SKM-1 treated with dmso at 0.1 percent for 144 hours (cell line): ENCODE results near the gene DRAXIN.

Experiments used
- DNase-seq: peaks from one replicate; lab custom pipeline; 2025; ENCODE audit not compliant: unreplicated experiment; lab: John Stamatoyannopoulos, UW

Gene DRAXIN

DNA sequence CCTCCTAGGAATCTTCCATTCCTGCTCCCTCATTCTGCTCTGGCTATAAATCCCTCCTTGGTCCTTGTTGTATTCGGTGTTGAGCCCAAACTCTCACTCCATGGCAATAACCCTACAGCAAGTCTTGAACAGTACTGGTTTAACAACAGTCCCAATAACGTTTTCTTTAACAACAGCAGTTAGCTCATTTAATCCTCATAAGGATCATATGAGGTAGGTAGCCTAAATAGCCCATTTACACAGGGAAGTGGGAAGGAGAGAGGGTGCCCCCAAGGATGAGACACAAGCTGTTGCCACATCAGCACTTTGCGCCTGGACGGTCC lies 44.0 kb downstream of the DRAXIN start:
- no peak for DNase-seq

DNA sequence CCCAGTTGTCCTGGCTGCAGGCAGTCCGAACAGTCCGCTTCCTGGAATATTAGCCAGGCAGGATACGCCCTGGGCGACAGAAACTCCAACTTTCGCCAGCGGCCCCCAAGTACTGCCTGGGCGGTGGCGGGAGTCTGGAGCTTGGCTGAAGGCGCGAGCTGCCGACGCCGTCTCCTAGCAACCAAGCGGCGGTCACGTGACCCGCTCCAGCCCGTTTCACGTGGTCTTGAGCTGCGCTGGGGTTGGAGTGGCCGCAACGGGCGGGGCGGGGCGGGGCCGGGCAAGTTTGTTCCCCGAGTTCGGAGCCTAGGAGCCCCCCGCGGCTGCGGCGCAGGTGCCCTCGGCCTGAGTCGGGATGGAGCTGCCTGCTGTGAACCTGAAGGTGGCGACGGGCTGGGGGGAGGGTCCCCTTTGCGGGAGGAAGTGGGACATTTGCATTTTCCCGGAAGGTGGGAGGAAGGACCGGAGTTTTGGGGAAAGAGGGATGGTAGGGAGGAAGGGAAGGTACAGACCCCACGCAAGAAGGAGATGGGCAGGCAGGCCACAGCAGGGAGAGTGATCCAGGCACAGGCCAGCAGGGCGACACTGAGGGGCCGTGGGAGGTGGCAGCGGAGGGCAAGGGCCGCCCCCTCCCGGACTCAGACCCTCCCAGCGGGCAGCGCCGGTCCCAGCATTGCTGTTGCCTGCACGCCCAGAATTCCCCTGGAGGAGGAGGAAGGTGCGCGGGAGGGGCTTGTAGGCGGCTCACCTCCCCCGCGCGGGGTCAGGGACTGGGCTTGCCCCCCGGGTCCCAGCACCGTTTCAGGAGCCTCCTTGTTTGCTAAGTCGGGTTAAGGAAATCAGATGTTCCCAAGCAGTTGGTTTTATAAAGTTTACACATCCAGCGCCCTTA lies 44.6 kb downstream of the DRAXIN start, which contains the start of gene AGTRAP:
AGTRAP (plus strand) TSS at position 283 of the 892 bp plus-strand sequence; CDS start at position 356, 73 bp downstream.
- peak; percentile 88 for DNase-seq

DNA sequence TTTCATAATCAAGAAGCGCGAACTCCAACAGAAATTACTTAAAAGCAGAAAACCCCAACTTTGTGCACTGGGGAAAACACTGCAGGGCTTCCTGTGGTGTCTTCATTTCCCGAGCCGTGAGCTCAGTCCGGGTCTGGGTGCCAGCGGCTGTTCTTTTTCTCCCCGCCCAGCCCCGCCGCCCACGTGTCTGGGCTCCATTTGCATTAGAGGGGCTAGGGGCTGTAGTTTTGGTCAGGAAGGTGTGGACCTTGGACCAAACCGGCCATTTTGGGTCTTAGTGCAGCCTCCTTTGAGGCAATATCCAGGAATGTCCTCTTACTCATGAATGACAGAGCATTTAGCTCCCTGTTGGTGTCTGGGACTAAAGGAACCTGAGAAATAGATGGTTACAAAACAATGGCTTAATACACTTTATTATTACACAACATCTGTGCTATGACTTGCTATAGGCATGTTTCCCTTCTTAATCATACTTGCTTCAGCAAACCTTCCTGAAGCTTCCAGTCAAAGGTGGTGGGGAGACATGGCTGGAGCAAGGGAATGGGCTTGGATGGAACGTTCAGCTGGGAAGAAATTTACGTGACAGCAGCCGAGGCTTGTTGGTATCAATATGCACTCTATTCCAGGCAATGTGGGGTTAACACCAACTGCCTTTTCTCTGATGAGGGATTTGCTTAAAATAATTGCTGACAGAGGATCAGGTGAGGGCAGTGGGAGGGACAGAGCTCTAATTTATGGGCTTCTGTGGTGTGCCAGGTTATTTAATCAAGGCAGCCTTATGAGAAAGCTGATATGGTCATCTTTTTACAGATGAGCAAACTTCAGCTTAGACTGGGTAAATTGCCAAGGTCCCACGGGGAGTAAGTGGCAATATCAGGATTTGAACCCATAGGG lies 45.5 kb downstream of the DRAXIN start:
- DNase-seq, result peak; percentile 91

DNA sequence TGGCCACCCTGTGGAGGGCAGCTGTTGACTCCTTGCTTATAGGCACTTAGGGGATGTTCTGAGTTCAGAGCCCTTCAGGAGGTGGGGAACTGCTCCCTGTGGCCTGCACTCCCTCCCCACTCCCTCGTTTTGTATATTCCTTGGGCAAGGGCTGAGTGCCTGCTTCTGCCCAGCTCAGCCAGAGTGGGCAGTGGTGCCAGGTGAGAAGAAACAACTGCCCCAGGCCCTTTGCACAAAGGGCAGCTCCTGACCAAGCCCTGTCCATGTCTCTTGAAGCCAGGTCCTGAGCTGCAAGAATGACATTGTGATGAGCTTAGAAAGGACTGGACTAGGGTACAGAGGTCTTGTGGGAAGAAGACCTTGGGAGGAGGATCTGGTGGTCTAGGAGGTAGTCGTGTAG lies 46.6 kb downstream of the DRAXIN start:
- DNase-seq, result no peak

DNA sequence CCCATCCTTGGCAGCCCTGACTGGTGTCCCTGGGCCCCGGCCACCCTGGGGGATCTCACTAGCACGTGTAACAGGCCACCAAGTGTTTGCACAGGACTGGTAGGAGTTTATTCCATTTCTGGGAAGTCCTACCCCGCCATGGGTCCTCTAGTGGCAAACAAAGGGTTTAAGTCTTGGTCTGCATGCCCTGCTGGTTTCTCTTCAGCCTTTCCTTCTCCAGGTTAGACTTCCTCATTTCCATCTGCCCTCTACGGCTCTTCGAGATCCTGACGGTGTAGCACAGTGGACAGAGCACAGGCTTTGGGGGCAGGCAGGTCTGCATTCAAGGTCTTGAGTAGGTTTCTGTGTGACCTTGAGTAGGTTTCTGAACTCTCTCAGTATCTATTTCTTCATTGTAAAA lies 47.3 kb downstream of the DRAXIN start:
- peak; percentile 70 for DNase-seq

DNA sequence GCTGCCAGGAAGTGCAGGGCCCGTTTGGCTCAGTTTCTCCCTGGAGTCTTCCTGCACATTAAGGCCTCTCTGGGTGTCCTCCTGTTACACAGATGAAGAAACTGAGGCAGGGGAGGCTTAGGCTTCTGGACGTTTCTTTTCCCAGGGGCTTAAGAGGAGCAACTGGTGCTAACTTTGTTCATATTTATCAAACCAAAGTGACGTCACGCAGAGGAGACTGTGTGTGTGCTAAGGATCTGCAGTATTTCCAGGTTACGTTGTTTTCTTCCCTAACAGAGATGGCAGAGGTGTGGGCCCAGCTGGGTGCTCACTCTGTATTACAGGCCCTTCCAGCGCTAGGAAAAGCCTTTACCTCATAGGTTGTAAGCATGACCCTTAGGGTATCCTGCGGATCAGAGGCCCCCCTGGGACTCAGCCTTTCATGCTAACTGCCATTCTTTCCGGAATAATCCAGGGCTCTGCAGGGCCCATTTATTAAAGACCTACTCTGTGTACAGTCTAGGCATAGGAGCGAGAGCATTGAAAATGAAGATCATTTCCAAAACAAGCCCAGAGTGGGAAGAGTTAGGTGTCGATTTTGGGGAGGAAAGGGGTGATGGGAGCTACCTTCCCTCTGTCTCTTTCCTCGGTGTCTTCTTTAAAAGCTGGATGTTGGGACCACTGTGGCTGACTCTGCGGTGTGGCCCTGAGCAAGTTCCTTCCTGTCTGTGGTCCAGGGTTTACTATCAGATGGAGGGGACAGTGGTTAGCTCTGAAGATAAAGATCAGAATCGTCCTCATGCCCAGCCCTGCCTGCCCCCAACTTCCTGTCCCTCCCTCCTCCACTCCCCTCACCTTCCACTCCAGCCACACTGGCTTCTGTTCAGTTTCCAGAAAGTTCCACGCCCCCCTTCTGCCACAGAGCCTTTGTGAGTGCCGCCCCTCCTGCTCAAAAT lies 49.0 kb downstream of the DRAXIN start:
- DNase-seq, result peak; percentile 82

DNA sequence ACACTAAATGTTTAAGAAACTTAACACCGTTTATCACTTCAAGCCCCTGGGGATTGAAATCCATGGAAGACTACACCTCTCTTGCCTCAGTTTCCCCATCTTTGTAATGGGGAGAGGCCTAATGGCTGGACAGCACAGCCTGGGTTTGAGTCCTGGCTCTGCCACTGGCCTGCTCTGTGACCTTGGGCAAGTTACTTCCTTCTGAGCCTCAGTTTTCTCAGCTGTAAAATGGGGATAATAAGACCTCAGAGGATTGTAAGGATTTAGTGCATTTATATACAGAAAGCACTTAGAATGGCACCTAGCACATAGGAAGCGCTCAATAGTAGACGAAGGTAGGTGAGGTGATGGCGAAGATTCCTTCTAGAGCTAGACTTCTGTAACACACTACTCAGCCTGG lies 50.0 kb downstream of the DRAXIN start:
- DNase-seq, result no peak

DNA sequence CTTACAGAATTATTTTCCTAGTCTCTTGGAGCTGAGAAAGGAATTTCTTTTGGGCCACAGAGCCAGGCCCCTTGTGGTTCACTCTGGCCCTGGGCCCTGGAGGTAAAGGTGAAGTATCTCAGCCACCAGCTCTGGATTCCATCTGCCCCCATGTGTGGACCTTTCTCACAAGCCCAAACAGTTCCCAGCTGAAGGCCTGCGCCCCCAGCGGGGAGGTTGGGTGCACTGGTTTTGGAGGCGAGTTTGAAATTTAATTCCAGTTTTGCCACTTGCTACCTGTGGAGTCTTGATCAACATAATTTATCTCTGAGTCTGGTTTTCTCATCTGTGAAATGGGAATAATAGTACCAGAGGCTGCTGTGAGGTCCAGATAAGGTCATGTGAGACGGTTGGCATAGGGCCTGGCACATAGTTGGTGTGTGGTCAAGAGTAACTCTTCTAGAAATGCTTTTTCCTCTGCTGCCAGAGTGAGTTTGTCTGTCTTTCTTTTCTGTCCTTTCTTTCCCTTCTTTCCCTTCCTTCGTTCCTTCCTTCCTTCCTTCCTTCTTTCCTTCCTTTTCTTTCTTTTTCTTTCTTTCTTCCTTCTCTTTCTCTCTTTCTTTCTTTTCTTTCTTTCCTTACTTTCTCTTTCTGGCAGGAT lies 50.5 kb downstream of the DRAXIN start:
- no peak for DNase-seq

DNA sequence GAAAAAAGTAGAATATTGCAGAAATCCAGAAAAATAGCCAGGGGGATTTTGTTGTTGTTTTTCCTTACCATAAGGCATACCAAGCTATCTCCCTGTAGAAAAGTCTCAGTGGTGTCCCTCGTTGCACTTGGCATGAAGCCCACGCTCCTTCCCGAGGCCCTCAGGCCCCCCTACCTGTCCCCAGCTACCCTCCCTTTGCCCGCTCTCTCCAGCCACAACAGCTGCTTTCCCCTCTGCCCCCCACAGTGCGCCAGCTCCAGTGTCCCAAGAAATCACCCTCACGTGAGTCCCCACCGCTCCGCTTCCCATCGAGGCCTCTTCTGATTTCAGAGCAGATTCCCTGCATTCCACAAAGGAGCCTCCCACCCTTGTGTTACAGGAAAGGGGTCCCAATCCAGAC lies 52.8 kb downstream of the DRAXIN start:
- no peak for DNase-seq

DNA sequence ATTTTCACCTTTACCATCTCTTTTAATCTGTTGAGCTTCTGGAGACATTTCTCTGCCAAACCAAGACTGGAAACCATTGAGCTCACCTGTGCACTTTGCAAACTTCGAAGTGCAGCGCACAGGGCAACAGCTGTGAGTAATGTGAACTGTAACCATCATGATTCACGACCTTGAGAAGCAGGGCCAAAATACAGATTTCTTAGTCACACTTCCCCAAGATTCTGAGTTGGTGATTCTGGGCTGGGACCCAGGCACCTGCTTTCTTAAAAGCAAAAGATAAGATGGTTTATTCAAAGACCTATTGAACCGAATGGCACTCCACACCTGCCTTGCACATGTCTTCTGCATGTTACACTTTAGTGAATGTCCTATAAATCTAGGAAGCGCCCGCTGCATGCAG lies 54.6 kb downstream of the DRAXIN start:
- no peak for DNase-seq

DNA sequence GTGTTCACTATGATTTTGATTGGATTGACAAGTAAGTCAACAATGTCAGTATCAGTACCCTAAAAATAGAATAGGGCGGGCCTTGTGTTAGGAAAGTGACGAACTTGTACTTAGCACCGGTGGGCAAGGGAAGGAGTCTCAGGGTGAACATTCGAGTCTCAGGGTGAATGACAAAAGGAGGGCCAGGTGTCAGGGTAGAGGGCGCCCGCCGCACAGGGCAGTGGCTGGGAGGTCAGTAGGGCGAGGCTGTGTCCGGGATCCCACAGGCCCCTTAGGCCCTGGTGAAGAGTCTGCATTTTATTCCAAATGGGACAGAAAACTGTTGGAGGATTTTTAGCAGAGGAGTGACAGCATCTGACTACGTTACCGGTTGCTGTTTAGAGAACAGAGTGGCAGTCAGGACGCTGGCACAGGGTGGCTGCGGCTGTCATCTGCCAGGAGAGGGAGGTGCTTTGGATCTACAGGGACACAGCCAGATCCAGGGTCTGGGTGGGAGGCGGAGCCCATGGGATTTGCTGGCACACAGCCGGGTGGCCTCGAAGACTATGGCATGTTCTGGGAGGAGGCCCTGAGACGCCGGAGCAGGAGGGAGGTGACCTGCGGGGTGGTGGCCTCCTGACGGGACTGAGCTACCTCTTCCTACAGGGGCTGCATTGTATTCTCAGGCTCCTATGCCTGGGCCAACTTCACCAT lies 55.4 kb downstream of the DRAXIN start:
- DNase-seq, result no peak

DNA sequence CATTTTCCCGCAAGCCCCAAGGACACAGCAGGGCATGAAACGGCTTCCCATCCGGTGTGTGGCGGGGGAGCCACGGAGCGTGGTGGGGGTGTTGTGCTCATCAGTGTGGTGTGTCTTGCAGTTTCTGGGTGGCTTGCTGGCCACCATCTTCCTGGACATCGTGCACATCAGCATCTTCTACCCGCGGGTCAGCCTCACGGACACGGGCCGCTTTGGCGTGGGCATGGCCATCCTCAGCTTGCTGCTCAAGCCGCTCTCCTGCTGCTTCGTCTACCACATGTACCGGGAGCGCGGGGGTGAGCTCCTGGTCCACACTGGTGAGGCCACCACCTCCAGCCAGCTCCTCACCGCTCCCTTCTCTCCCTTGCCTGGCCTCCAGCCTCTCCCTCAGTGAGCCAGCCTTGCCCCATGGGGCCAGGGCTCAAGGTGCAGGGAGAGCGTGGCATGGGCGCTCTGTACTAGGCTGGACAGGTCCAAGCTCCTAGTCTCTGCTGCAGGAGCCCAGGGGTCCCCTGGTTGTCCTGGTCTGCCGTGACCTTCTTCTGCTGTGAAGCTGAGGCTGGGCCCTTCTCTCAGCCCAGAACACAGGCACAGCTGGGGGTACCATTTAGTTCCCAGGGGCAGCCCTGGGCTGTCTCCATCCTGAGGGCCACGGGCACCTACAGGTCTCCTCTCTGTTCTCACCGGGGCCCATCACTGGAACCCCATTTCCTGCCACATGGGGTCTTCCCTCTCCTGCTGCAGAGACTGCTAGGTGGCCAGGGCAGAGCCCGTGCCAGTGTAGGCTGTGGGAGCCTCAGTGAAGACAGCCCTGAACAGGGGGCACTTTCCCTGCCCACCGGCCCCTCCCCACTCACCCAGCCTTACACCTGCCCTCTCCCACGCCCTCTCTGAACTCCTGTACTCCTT lies 57.0 kb downstream of the DRAXIN start:
- DNase-seq, result no peak

DNA sequence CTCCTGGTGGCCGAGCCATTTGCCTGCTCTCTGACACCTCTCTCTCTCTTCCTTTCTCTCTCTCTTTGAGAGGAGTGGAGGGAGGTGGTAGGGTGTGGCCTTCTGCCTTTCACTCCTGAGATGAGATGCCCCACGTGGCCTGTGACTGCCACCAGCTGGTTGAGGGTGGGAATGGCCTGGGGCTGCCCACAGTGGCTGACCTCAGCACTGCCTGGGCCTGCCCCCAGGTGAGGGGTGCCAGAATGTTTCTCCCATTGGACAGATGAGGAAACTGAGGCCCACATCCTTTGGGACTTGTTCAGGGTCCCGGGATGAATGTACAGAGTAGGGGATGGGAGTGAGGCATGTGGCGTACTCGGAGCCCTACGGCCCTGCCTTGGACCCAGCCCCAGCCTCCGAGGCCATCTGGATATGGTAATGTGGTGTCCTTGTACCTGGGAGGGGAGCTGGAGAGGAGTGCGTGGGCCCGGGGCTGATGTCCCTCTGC lies 57.7 kb downstream of the DRAXIN start:
- peak; percentile 42 for DNase-seq

DNA sequence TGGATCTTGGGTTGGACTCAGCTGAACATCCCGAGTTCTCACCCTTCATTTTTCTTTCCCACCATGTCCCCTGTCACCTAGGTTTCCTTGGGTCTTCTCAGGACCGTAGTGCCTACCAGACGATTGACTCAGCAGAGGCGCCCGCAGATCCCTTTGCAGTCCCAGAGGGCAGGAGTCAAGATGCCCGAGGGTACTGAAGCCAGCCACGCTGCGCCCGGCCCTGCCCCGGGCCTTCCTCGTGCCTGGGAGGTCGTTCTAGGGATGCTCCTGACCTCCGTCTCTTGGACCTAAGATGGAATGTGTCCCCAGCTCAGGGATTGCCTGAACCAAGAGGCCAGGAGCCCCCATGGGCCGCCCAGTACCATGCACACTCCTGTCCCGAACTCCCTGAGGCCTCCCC lies 58.5 kb downstream of the DRAXIN start:
- no peak for DNase-seq

DNA sequence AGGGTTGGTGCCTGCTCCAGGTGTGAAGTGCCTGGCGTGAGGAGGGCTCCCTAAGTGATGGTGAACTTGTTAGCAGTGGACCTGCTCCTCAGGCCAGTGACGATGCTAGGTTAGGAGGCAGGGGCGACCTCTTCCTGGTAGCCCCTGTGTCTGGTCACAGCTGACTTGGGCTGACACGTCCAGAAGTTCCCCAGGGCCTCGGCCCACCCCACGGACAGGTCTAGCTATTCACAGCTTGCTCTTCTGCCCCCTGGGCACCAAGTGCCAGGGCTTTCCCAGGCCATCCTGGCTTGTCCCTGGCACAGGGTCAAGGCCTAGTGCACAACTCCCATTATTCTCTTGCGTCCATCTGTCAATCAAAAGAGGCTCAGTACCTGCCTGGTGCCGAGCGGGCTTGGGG lies 59.6 kb downstream of the DRAXIN start:
- no peak for DNase-seq

DNA sequence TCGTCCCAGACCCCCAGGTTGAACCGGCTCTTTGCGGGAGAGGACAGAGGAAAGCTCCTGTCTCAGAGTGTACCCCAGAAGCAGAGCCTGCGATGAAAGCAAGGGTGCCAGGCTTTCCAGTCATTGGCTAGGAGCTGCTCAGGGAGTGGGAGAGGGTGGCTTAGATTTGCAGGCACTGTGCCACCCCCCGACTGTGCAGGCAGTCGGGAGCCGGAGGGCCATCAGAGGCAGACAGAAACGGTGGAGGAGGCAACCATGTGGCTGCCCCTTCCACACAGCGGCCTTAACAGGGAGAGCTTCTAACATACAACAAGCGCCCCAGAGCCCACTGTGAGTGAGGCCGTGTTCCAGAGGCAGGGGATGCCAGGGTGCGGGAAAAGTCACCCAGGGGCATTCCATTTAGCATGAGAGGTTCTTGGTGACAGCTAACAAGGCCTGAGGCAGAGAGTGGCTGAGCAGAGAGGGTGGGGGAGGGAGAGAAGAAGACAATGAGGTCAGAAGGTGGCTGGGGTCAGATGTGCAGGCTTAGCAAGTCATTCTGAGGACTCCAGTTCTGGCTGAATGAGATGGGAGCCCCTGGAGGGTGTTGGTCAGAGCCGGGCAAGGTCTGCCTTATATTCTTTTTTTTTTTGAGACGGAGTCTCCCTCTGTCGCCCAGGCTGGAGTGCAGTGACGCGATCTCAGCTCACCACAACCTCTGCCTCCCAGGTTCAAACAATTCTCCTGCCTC lies 61.0 kb downstream of the DRAXIN start:
- no peak for DNase-seq

DNA sequence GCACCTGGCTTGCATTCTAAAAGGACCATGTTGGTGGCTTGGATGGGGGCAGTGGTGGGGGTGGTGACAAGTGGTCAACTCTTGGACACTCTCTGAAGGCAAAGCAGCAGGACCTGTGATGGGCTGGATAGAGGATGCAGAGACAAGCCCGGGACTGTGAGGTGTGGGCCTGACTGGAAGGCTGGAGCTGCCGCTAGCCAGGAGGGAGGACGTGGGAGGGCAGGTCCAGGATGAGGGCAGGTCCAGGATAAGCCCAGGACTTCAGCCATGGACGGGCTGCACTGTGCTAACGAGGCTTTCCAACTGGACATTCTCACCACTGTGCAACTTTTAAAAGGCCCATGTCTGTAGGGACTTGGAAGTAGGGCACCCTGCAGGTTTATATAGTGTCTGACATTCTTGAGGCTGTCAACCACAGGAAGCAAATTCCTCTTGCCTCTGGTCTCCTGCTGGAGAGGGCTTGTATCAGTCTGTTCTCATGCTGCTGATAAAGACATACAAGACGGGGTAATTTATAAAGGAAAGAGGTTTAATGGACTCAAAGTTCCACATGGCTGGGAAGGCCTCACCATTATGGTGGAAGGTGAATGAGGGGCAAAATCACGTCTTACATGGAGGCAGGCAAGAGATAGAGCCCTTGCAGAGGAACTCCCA lies 62.2 kb downstream of the DRAXIN start:
- no peak for DNase-seq

DNA sequence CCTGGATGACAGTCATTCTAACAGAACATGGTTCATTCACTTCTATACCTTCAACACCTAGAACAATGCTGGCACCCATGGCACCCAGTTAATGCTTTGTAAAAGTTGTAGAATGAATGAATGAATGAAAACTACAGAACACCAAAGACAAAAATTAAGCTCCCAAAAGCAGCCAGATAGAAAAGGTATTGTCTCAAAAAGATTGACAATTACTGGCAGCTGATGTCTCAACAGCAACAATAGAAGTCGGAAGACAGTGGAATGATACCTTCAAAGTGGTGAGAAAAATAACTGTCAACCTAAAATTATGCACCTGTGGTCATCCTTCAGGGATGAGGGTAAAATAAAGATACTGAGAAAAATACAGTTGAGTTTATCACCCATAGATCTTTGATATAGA lies 65.5 kb downstream of the DRAXIN start:
- no peak for DNase-seq
